HL-60 (cell line): Measurements from ENCODE around the gene UGT2A3.
"Not testable (repeated sequence)": the region's sequence is repeated elsewhere in the genome, so short reads cannot be mapped to it uniquely, and the experiment has no call there.

Experiments
- DNase-seq, 2 experiments: peaks; one replicate each; pipeline ENCODE4 v3.0.0-alpha.2; 2010 to 2020; ENCODE audit warnings: low read depth in 1 of 2, low spot score in 1 of 2
- H3K27ac ChIP-seq: fragments of 250-450 bp; sonication (Bioruptor Pico); replicated peaks from 2 replicates; pipeline ENCODE4 v1.5.1; 2020; ENCODE audit warnings: mild to moderate bottlenecking, moderate library complexity
- H3K27me3 ChIP-seq: fragments of 250-450 bp; sonication (Bioruptor Pico); 2 replicates; pipeline ENCODE4 v1.5.1; 2021; ENCODE audit warnings: mild to moderate bottlenecking, moderate library complexity; ENCODE audit not compliant: insufficient read depth, poor library complexity, severe bottlenecking
- H3K4me3 ChIP-seq: replicated peaks from 2 replicates; pipeline ENCODE4 v1.5.1; 2011; ENCODE audit warnings: mild to moderate bottlenecking, control low read depth, low read length; ENCODE audit not compliant: insufficient read depth
- CTCF ChIP-seq: IDR thresholded peaks from one replicate; pipeline ENCODE4 v1.5.1; 2011; ENCODE audit warnings: low read length, control low read depth, inconsistent platforms; ENCODE audit not compliant: insufficient read depth
- GABPA ChIP-seq: IDR thresholded peaks from 2 replicates; pipeline ENCODE4 v1.6.1; 2012; ENCODE audit warnings: low read depth
- POLR2AphosphoS5 ChIP-seq: IDR thresholded peaks from 2 replicates; pipeline ENCODE4 v1.6.1; 2012; ENCODE audit warnings: low read depth
- REST ChIP-seq: IDR thresholded peaks from 2 replicates; pipeline ENCODE4 v1.6.1; 2012; ENCODE audit warnings: low read depth; ENCODE audit not compliant: insufficient replicate concordance
- SPI1 ChIP-seq: IDR thresholded peaks from 2 replicates; pipeline ENCODE4 v1.6.1; 2012; ENCODE audit warnings: low read depth, mild to moderate bottlenecking, borderline replicate concordance

UGT2A3 gene

GRCh38 chr4:68963374-68963773 is 11.8 kb upstream of the UGT2A3 start:
- TF ChIP-seq POLR2AphosphoS5, result no peak
- no peak for TF ChIP-seq REST
- no peak for TF ChIP-seq SPI1
- TF ChIP-seq GABPA, result no peak
- TF ChIP-seq CTCF, result no peak
- no peak overlapping the region for H3K4me3 ChIP-seq
- H3K27me3 ChIP-seq, result no peaks in the 10 kb centered on the region
- no peak for DNase-seq
- no peak overlapping the region for H3K27ac ChIP-seq

GRCh38 chr4:68962868-68963267 is 11.3 kb upstream of the UGT2A3 start:
- no peak overlapping the region for H3K4me3 ChIP-seq
- DNase-seq, result no peak
- no peak for TF ChIP-seq SPI1
- TF ChIP-seq REST, result no peak
- no peak for TF ChIP-seq CTCF
- TF ChIP-seq POLR2AphosphoS5, result no peak
- TF ChIP-seq GABPA, result no peak
- no peak overlapping the region for H3K27ac ChIP-seq
- no peaks in the 10 kb centered on the region for H3K27me3 ChIP-seq

- Histone ChIP-seq H3K27me3 (no peaks in the 10 kb centered on the region), H3K27ac (no peak overlapping the region), H3K4me3 (no peak overlapping the region)
- TF ChIP-seq GABPA (no peak), SPI1 (no peak), CTCF (no peak), REST (no peak), POLR2AphosphoS5 (no peak)
- no peak for DNase-seq
Measured at GRCh38 chr4:68960294-68961163, 8.9 kb upstream of the UGT2A3 start.

GRCh38 chr4:68959085-68959484 is 7.5 kb upstream of the UGT2A3 start:
- H3K4me3 ChIP-seq, H3K27me3 ChIP-seq, DNase-seq: not testable (repeated sequence)

More at GRCh38 chr4:68959085-68959484, 7.5 kb upstream of the UGT2A3 start:
- not testable (repeated sequence) for H3K27ac ChIP-seq
